Adrenal gland (tissue), 5 donors: Measurements from ENCODE around the gene KRT16.

Source experiments
- POLR2A ChIP-seq, 2 donors: fragments of 450-650 bp; IDR thresholded peaks; one replicate each; pipeline ENCODE4 v1.6.1; 2017; ENCODE audit warnings: antibody characterized with exemption in 2 of 2, mild to moderate bottlenecking in 2 of 2, moderate library complexity in 1 of 2
- TF ChIP-seq, protein P1 (sequence below), 6 experiments: fragments of 450-650 bp in 4 of 6; fragments of 200-600 bp in 2 of 6; sonication (generic) in 1 of 6; IDR thresholded peaks; 1 replicate in 5 of 6; 2 replicates in 1 of 6; pipeline versions ENCODE4 v1.5.1 to v1.8.0; 2016 to 2021; ENCODE audit warnings: antibody characterized with exemption in 6 of 6, mild to moderate bottlenecking in 2 of 6, moderate library complexity in 1 of 6
- donor health status: DM: no; HTN: no; CAD: no.

DNA sequence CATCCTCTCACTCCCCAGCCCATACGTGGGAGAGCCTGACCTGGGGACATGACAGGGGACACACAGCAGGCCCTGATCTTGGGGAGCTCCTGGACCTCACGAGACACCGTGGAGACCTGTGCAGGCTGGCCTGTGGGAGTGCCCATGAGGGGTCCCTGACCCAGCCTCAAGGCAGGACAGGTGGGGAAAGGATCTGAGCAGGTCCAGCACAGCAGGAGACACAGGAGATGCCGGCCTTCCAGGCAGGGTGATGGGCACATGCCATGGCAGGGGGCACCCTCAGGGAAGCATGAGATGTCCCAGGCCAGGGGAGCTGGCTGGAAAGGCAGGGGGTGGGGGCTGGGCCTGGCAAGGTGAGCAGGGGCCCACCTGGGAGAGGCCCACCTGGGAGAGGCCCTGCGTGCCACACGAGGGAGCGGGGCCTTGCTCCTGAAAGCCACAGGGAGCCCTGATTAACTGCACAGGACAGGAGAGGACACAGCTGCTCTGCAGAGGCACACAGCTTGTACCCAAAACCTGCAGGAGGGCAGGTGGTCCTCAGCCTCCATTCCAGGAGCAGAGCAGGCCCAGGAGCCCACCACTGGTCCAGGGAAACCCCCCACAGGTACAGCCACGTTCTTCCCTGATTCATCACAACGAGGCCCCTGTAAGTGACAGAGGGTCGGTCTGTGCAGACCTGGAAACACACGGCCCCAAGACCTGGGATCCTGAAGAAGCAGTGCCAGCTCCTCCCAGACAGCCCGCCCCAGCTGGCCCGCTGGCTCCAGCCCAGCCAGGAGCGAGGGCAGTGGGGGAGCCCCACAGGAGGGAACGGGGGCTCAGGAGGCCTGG is 38.4 kb upstream of the KRT16 start:
- TF ChIP-seq POLR2A (IDR thresholded peaks at IDR 0.05) = no peak
- TF ChIP-seq, protein P1, sequence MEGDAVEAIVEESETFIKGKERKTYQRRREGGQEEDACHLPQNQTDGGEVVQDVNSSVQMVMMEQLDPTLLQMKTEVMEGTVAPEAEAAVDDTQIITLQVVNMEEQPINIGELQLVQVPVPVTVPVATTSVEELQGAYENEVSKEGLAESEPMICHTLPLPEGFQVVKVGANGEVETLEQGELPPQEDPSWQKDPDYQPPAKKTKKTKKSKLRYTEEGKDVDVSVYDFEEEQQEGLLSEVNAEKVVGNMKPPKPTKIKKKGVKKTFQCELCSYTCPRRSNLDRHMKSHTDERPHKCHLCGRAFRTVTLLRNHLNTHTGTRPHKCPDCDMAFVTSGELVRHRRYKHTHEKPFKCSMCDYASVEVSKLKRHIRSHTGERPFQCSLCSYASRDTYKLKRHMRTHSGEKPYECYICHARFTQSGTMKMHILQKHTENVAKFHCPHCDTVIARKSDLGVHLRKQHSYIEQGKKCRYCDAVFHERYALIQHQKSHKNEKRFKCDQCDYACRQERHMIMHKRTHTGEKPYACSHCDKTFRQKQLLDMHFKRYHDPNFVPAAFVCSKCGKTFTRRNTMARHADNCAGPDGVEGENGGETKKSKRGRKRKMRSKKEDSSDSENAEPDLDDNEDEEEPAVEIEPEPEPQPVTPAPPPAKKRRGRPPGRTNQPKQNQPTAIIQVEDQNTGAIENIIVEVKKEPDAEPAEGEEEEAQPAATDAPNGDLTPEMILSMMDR (IDR thresholded peaks at IDR 0.05) = no peak
